ENCODE data around the gene KDM6A.
"Not testable (repeated sequence)": the region's sequence is repeated elsewhere in the genome, so short reads cannot be mapped to it uniquely, and the experiment has no call there.

GRCh38 chrX:44910508-44910907, 37.5 kb downstream of the KDM6A start:
- not testable (repeated sequence) for TF ChIP-seq CTCF (IDR thresholded peaks at IDR 0.05); POLR2A (IDR thresholded peaks at IDR 0.05); POLR2AphosphoS5 (IDR thresholded peaks at IDR 0.05); EP300 (IDR thresholded peaks at IDR 0.05; ENCODE audit: low read depth)

Data from transverse colon (tissue), 4 donors.